OCI-LY1 (cell line): Measurements from ENCODE around the gene NSUN3.

Experiments
- H2AFZ ChIP-seq: fragments of 200-600 bp; sonication (generic), shearing (Covaris generic); 2 replicates; pipeline ENCODE4 v1.6.0; 2014; ENCODE audit warnings: antibody characterized with exemption, mild to moderate bottlenecking, low read length
- H3F3A ChIP-seq: fragments of 200-600 bp; sonication (generic), shearing (Covaris generic); 2 replicates; pipeline ENCODE4 v1.6.0; 2014; ENCODE audit warnings: mild to moderate bottlenecking, antibody characterized with exemption, low read length, moderate library complexity; ENCODE audit not compliant: insufficient read depth
- H3K27ac ChIP-seq: fragments of 200-600 bp; sonication (generic); 2 replicates; pipeline ENCODE4 v1.5.1; 2014; ENCODE audit warnings: low read length, mixed run types, mild to moderate bottlenecking, low read depth; ENCODE audit not compliant: poor library complexity, severe bottlenecking
- H3K27me3 ChIP-seq: fragments of 200-600 bp; sonication (generic); 2 replicates; pipeline ENCODE4 v1.6.0; 2014; ENCODE audit warnings: antibody characterized with exemption, mild to moderate bottlenecking, low read length, moderate library complexity; ENCODE audit not compliant: insufficient read depth
- H3K36me3 ChIP-seq: fragments of 200-600 bp; sonication (generic); 2 replicates; pipeline ENCODE4 v1.6.1; 2014; ENCODE audit warnings: mild to moderate bottlenecking, antibody characterized with exemption, low read length, moderate library complexity, mixed read lengths; ENCODE audit not compliant: insufficient read depth
- H3K4me1 ChIP-seq: fragments of 200-600 bp; sonication (generic); 2 replicates; pipeline ENCODE4 v1.5.1; 2014; ENCODE audit warnings: mild to moderate bottlenecking, low read length, moderate library complexity; ENCODE audit not compliant: insufficient read depth, severe bottlenecking
- H3K4me2 ChIP-seq: fragments of 200-600 bp; sonication (generic), shearing (Covaris generic); 2 replicates; pipeline ENCODE4 v1.6.1; 2014; ENCODE audit warnings: low read length
- H3K4me3 ChIP-seq: fragments of 200-600 bp; sonication (generic); 2 replicates; pipeline ENCODE4 v1.5.1; 2014; ENCODE audit warnings: low read length, low read depth, mild to moderate bottlenecking, mixed read lengths; ENCODE audit not compliant: poor library complexity, severe bottlenecking
- H3K79me2 ChIP-seq: fragments of 200-600 bp; shearing (Covaris generic); 2 replicates; pipeline ENCODE4 v1.6.1; 2016; ENCODE audit warnings: mixed run types, low read length, mixed read lengths; ENCODE audit not compliant: insufficient read depth
- H3K9ac ChIP-seq: fragments of 200-600 bp; sonication (generic), shearing (Covaris generic); 2 replicates; pipeline ENCODE4 v1.6.1; 2014; ENCODE audit warnings: mild to moderate bottlenecking, low read length, mixed read lengths
- H3K9me2 ChIP-seq: fragments of 200-600 bp; sonication (generic), shearing (Covaris generic); 2 replicates; pipeline ENCODE4 v1.6.1; 2014; ENCODE audit warnings: low read depth, mild to moderate bottlenecking, low read length, mixed read lengths
- H3K9me3 ChIP-seq: fragments of 200-600 bp; shearing (Covaris generic); 2 replicates; pipeline ENCODE4 v1.6.1; 2014; ENCODE audit warnings: low read length, mixed read lengths
- H4K20me1 ChIP-seq: fragments of 200-600 bp; sonication (generic), shearing (Covaris generic); 2 replicates; pipeline ENCODE4 v1.6.0; 2016; ENCODE audit warnings: mild to moderate bottlenecking, low read length; ENCODE audit not compliant: insufficient read depth
- EZH2 ChIP-seq: fragments of 200-600 bp; sonication (generic), shearing (Covaris generic); IDR thresholded peaks from 2 replicates; pipeline ENCODE4 v1.8.0; 2017; ENCODE audit warnings: borderline replicate concordance, mixed run types, mild to moderate bottlenecking, antibody characterized with exemption, low read length, moderate library complexity, mixed read lengths
- TF ChIP-seq, protein P1 (sequence below): fragments of 200-600 bp; sonication (generic), shearing (Covaris generic); IDR thresholded peaks from 2 replicates; pipeline ENCODE4 v1.5.1; 2017; ENCODE audit warnings: mild to moderate bottlenecking, antibody characterized with exemption, low read length, moderate library complexity, mixed read lengths

The NSUN3 gene

DNA sequence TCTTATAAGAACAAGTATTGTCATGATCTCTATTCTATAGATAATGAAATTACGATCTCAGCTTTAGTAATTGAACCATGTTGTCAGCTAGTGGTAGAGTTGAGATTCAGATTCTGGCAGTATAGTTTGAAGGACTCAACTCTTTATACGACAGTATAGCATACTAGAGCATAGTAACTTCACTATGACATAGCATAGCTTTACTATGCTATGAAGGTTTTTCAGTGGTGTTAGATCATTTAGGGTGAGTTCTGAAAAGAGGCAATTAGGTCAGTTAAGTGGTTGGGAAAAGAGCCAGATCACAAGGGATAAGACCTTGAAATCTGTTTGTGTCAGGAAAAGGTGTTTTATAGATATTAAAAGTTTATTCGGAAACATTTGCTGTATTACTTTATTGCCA lies 42.6 kb upstream of the NSUN3 start:
- Histone ChIP-seq H3K9ac (no peak overlapping the region), H3K9me2 (no peaks in the 10 kb centered on the region), H4K20me1 (no peaks in the 10 kb centered on the region), H3K4me2 (no peak overlapping the region), H3K9me3 (no peaks in the 10 kb centered on the region), H2AFZ (no peak overlapping the region), H3K27me3 (no peaks in the 10 kb centered on the region), H3F3A (no peaks in the 10 kb centered on the region), H3K27ac (no peak overlapping the region), H3K4me1 (no peaks in the 10 kb centered on the region), H3K4me3 (no peak overlapping the region), H3K36me3 (no peaks in the 10 kb centered on the region), H3K79me2 (no peaks in the 10 kb centered on the region)
- TF ChIP-seq EZH2 = no peak
- TF ChIP-seq, protein P1, sequence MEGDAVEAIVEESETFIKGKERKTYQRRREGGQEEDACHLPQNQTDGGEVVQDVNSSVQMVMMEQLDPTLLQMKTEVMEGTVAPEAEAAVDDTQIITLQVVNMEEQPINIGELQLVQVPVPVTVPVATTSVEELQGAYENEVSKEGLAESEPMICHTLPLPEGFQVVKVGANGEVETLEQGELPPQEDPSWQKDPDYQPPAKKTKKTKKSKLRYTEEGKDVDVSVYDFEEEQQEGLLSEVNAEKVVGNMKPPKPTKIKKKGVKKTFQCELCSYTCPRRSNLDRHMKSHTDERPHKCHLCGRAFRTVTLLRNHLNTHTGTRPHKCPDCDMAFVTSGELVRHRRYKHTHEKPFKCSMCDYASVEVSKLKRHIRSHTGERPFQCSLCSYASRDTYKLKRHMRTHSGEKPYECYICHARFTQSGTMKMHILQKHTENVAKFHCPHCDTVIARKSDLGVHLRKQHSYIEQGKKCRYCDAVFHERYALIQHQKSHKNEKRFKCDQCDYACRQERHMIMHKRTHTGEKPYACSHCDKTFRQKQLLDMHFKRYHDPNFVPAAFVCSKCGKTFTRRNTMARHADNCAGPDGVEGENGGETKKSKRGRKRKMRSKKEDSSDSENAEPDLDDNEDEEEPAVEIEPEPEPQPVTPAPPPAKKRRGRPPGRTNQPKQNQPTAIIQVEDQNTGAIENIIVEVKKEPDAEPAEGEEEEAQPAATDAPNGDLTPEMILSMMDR = no peak

DNA sequence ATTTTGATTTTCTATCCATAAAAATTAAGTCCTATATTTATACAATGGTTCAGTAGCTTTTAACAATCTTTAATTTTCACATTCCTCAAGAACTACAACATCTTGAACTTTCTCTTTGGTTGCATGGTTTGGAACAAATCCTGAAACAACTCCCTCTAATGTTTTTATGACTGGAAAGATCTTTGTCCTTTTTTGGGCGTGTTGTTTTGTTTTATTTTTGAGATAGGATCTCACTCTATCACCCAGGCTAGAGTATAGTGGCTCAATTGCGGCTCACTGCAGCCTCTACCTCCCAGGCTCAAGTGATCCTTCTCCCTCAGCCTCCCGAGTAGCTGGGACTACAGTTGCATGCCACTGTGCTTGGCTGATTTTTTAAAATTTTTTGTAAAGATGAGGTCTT lies 38.5 kb upstream of the NSUN3 start:
- Histone ChIP-seq H4K20me1 (no peaks in the 10 kb centered on the region), H3K9me2 (no peaks in the 10 kb centered on the region), H3K36me3 (no peaks in the 10 kb centered on the region), H3K9ac (no peak overlapping the region), H3K4me3 (no peak overlapping the region), H3K4me1 (no peaks in the 10 kb centered on the region), H3F3A (no peaks in the 10 kb centered on the region), H2AFZ (no peak overlapping the region), H3K9me3 (no peaks in the 10 kb centered on the region), H3K79me2 (no peaks in the 10 kb centered on the region), H3K27ac (no peak overlapping the region), H3K4me2 (no peak overlapping the region), H3K27me3 (no peaks in the 10 kb centered on the region)
- TF ChIP-seq EZH2 = no peak
- TF ChIP-seq, protein P1 = no peak

DNA sequence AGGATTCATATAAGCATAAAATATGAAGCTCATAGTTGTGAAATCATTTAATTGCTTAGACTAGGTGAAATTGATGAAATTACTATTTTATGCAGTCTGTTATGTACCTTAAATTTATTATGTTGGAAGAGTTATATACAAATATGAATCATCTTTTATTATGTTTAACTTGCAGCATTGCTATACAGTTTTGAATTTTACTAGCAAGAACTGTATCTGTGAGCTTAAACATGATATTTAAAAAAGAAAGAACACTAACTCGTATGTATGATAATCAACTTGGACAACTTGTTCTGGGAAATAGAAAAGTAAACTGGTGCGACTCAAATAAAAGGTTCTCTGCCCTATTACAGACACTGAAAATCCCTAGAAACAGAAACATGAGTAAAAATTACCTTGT lies 36.2 kb upstream of the NSUN3 start:
- Histone ChIP-seq H4K20me1 (no peaks in the 10 kb centered on the region), H3K9me2 (no peaks in the 10 kb centered on the region), H3K9me3 (no peaks in the 10 kb centered on the region), H3K27me3 (no peaks in the 10 kb centered on the region), H3K79me2 (no peaks in the 10 kb centered on the region), H2AFZ (no peak overlapping the region), H3K4me2 (no peak overlapping the region), H3K4me3 (no peak overlapping the region), H3K9ac (no peak overlapping the region), H3K4me1 (no peaks in the 10 kb centered on the region), H3K27ac (no peak overlapping the region), H3F3A (no peaks in the 10 kb centered on the region), H3K36me3 (no peaks in the 10 kb centered on the region)
- TF ChIP-seq, protein P1 = no peak
- no peak for TF ChIP-seq EZH2
